Cardiac muscle cell (in vitro differentiated cells and primary cell): ENCODE measurements around the gene C5orf52. TPM values are rescaled to one million over a fixed set of nuclear protein-coding genes. Genes with fewer than 3 reads are reported as not detected.

Experiments used
- DNase-seq, 2 donors: peaks; one replicate each; pipeline versions ENCODE4 v3.0.0 to v3.0.0-alpha.2; 2010 to 2017; ENCODE audit warnings: low read depth in 1 of 2, low spot score in 1 of 2
- H3K27ac ChIP-seq: fragments of 200-600 bp; sonication (generic); 2 replicates; pipeline ENCODE4 v1.5.1; 2016
- H3K27me3 ChIP-seq: fragments of 200-600 bp; sonication (generic); 2 replicates; pipeline ENCODE4 v1.6.0; 2016; ENCODE audit warnings: control low read depth
- H3K36me3 ChIP-seq: fragments of 200-600 bp; sonication (generic); 2 replicates; pipeline ENCODE4 v1.5.1; 2016; ENCODE audit warnings: control low read depth
- H3K4me1 ChIP-seq: fragments of 200-600 bp; sonication (generic); 2 replicates; pipeline ENCODE4 v1.8.1; 2017; ENCODE audit warnings: low read depth, mild to moderate bottlenecking, mixed run types
- H3K4me3 ChIP-seq: fragments of 200-600 bp; sonication (generic); 2 replicates; pipeline ENCODE4 v1.5.1; 2016; ENCODE audit warnings: mild to moderate bottlenecking
- H3K9me3 ChIP-seq: fragments of 200-600 bp; sonication (generic); 2 replicates; pipeline ENCODE4 v1.5.1; 2017; ENCODE audit warnings: low read depth, mild to moderate bottlenecking, control low read depth
- CTCF ChIP-seq: IDR thresholded peaks from 2 replicates; pipeline ENCODE4 v1.5.1; 2012; ENCODE audit warnings: low read depth, mild to moderate bottlenecking, low read length
- polyA plus RNA-seq: library from polyadenylated mRNA; unstranded; fragments of >200 nt; fragmentation: Nextera tagmentation; extraction: Ambion mirVana; gene quantifications from 2 replicates; pipeline ENCODE4 v1.2.1, GENCODE V29; 2016
- total RNA-seq: library from RNA; depleted of rRNA; stranded (reverse); fragments of >200 nt; gene quantifications from 2 replicates; pipeline ENCODE4 v1.2.3, GENCODE V29; 2016

C5orf52 gene
- total and polyA plus RNA-seq, 2 experiments from 2014 or later: not detected

DNA sequence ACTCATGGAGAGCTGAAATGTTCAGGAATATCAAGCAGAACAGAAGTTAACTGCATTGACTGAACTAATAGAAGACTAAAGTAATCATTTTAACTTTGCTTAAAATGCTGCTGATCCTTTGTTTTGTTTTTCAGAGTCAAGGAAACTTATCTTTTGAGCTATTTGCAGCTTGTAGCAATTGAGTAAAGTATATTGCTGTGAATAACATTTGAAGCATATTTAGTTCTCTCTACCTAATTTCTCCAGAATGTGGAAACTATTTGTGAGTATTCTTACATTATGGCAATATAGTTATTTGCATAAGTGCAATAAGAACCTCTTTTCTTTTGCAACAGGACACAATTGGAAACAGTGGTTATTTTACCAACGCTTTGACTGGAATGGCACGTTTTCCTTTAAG, 13.8 kb upstream of the C5orf52 start:
- DNase-seq: no peak
- no peak for TF ChIP-seq CTCF
- H3K9me3 ChIP-seq: peaks cover 11% of the 10 kb centered on the region

DNA sequence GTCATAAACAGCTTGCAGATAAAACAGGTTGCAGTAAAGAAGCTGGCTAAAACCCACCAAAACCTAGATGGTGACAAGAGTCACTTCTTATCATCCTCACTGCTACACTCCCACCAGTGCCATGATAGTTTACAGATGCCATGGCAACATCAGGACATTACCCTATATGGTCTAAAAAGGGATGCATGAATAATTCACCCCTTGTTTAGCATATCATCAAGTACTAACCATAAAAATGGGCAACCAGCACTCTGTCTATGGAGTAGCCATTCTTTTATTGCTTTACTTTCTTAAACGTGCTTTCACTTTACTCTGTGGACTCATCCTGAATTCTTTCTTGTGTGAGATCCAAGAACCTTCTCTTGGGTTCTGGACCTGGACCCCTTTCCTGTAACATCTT, 12.4 kb upstream of the C5orf52 start:
- Histone ChIP-seq H3K4me3 (no peak overlapping the region), H3K36me3 (no peaks in the 10 kb centered on the region), H3K27me3 (no peaks in the 10 kb centered on the region), H3K4me1 (no peaks in the 10 kb centered on the region), H3K9me3 (peaks cover 11% of the 10 kb centered on the region), H3K27ac (no peak overlapping the region)
- DNase-seq: no peak
- TF ChIP-seq CTCF: no peak

More for the DNA sequence above, 13.8 kb upstream of the C5orf52 start:
- Histone ChIP-seq H3K4me1 (no peaks in the 10 kb centered on the region), H3K36me3 (no peaks in the 10 kb centered on the region), H3K27ac (no peak overlapping the region), H3K27me3 (no peaks in the 10 kb centered on the region), H3K4me3 (no peak overlapping the region)

- no peaks in the 10 kb centered on the region for H3K27me3 ChIP-seq
- no peak for DNase-seq
- H3K27ac ChIP-seq: no peak overlapping the region
- peaks cover 11% of the 10 kb centered on the region for H3K9me3 ChIP-seq
- H3K36me3 ChIP-seq: no peaks in the 10 kb centered on the region
- no peak for TF ChIP-seq CTCF
- H3K4me3 ChIP-seq: no peak overlapping the region
- H3K4me1 ChIP-seq: no peaks in the 10 kb centered on the region
These were observed 11.3 kb upstream of the C5orf52 start for GRCh38 chr5:157659868-157660660.

- Histone ChIP-seq H3K27ac (no peak overlapping the region), H3K36me3 (no peaks in the 10 kb centered on the region), H3K9me3 (no peaks in the 10 kb centered on the region), H3K4me1 (no peaks in the 10 kb centered on the region), H3K4me3 (no peak overlapping the region), H3K27me3 (peaks cover 5% of the 10 kb centered on the region)
- TF ChIP-seq CTCF: no peak
- DNase-seq: peak in 1 of 2 donors; percentile 88
These were observed 5.8 kb upstream of the C5orf52 start for GRCh38 chr5:157665467-157666070.

GRCh38 chr5:157668356-157668755, 3.0 kb upstream of the C5orf52 start:
- Histone ChIP-seq H3K36me3 (no peaks in the 10 kb centered on the region), H3K4me3 (no peak overlapping the region), H3K27ac (no peak overlapping the region), H3K27me3 (peaks cover 31% of the 10 kb centered on the region), H3K9me3 (no peaks in the 10 kb centered on the region), H3K4me1 (no peaks in the 10 kb centered on the region)
- DNase-seq: no peak
- no peak for TF ChIP-seq CTCF
